Erythroblast (primary cell): ENCODE results near the gene SYNJ2.
"Not testable (repeated sequence)": the region's sequence is repeated elsewhere in the genome, so short reads cannot be mapped to it uniquely, and the experiment has no call there.

ENCODE experiments used
- DNase-seq, 2 experiments: peaks; one replicate each; lab custom pipeline; 2025; lab: John Stamatoyannopoulos, UW
- GATA1 ChIP-seq: IDR thresholded peaks from 2 replicates; pipeline ENCODE4 v1.6.1; 2011; ENCODE audit warnings: low read depth, mild to moderate bottlenecking, control low read depth, low read length, moderate library complexity
- POLR2A ChIP-seq: IDR thresholded peaks from 2 replicates; pipeline ENCODE4 v1.6.1; 2011; ENCODE audit warnings: mild to moderate bottlenecking, low read length

SYNJ2 gene

GRCh38 chr6:157981395-157982101, at the start of gene SYNJ2:
SYNJ2 (plus strand) TSS chr6:157981863; CDS start chr6:157981962, 99 bp downstream.
- TF ChIP-seq GATA1 (no peak), POLR2A (no peak)
- DNase-seq = peak; percentile 61 to 81

DNA sequence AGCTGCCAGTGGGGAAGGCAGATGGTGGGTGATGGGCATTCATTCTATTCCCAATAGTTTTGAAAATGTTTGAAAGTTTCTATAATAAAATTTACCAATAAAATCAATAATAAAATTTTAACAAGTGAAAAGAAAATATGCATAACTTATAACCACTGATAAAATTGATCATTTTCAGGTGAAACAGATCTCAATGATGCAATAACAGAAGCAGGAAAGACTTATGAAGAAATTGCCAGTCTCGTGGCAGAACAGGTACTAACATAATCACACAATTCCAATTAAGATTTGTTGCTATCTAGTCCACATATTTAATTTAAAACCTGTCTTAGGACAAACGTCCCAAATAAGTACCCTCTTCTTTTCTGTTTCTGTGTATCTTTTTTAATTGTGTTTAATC, 45.9 kb upstream of the SYNJ2 start:
- no peak for TF ChIP-seq GATA1
- TF ChIP-seq POLR2A = no peak
- DNase-seq = no peak

DNA sequence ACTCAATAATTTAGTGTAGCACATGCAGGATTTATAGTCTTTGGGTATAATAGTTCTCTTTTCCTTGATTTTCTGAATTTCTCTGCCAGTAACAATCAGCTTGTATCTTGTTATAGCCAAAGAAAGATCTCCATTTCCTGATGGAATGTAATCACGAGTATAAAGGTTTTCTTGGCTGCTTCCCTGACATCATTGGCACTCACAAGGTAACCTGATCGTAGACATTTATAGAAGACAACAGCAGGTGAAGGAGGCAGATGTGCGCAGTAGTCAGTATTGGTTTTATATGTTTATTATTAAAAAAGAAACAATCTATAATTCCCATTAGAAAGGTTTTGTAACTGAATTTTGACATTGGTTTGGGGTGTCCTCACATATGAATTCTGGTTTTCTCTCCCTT, 44.3 kb upstream of the SYNJ2 start:
- DNase-seq = no peak
- TF ChIP-seq GATA1 (no peak), POLR2A (no peak)

DNA sequence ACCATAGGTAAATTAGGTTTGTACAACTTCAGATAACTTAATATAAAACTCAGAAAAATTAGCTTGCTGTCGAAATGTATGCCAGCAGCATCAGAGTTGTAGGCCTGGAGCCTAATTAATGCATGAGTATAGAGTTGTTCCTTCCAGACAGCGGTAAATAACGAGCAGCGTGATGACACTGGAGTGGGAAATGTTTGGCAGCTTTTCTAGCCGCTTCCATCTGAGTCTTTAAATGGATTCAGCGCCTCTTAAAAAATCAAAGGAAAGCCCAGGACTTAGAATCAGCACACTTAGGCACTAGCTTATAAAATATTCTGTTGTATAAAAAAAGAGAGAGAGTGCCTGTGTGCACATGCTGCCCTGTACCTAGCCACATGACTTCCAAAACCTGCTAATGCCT, 43.7 kb upstream of the SYNJ2 start:
- DNase-seq = no peak
- TF ChIP-seq GATA1 (no peak), POLR2A (no peak)

GRCh38 chr6:157940375-157941036, 41.2 kb upstream of the SYNJ2 start:
- DNase-seq = not testable (repeated sequence)

GRCh38 chr6:157941101-157941863, 40.4 kb upstream of the SYNJ2 start:
- DNase-seq = no peak
- TF ChIP-seq POLR2A (no peak), GATA1 (no peak)

- TF ChIP-seq POLR2A (no peak), GATA1 (no peak)
- no peak for DNase-seq
Measured at GRCh38 chr6:157942351-157942750, 39.3 kb upstream of the SYNJ2 start.

- TF ChIP-seq POLR2A (no peak), GATA1 (no peak)
- DNase-seq = no peak
Measured at GRCh38 chr6:157943249-157943963, 38.3 kb upstream of the SYNJ2 start.

DNA sequence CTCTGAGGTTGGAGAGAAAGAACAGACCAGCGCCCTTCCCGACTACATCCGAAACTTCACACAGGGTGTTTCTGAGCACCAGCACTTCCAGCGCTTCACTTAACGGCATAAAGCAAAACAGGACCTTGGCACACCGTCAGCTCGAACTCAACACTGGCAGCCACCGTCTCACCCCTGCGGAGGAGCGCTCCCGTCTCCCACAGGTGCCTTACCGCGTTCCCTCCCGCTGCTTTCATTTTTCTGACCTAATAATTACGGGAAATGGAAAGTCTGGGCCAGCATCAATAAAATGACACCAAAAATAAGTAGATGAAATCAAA, 37.7 kb upstream of the SYNJ2 start:
- no peak for DNase-seq
- TF ChIP-seq GATA1 (no peak), POLR2A (no peak)

GRCh38 chr6:157944983-157945931, 36.4 kb upstream of the SYNJ2 start:
- DNase-seq = peak in 1 of 2 experiments; percentile 32
- TF ChIP-seq GATA1 (no peak), POLR2A (no peak)

DNA sequence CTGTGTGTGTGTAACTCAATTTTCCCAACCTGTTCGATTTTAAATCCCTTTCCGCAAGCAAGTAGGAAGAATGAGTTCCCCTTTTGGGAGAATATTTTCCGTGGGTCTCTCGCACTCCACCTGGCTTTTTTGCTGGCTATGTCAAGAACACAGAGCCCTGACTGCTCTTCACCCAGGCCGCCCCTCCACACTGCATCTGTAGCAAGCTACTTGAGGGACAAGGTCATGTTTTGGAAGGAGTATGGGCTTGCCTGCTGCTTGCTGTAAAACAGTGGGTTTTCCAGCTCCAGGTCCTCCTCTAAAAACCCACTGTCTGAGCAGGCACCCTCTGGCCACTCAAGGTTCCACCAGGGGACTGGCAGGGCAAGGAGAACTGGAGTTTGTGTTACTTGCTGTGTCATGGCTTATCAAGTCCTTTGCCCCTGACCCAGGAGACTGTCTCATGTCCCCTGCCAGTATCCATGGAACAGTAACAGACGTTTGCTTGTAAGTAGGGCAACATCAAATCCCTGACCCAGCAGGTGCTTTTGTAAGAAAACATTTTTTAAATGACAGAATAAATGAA, 35.5 kb upstream of the SYNJ2 start:
- TF ChIP-seq POLR2A (no peak), GATA1 (no peak)
- peak; percentile 35 to 50 for DNase-seq

DNA sequence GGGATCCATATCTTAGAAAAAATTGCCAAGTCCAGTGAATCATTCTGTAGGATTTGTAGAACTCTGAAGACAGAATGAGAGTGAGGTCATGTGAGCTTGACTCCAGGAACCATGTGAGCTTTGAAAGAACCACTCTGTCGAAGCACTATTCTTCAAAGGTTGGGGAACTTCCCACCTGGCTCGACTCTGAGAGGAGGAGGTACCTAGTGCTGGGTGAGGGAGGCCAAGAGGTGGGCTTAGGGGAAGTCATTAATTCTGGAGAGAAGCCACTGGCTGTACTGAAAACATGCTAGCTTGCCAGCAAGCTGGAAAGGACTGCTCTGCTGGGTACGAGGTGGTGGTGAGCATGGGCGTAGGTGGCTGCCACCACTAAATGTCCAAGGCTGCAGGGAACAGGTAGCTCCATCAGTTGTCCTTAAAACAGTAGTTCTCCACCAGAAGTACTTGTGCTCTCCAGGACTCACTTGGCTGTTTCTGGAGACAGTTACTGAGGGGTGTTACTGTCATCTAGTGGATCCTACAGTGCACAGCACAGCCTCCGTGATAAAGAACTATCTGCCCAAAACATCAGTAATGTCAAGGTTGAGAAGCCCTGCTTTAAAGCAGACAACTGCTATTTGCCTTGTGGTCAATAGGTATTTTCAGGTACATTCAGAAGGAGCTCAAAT, 34.7 kb upstream of the SYNJ2 start:
- DNase-seq = peak; percentile 74 to 79
- TF ChIP-seq POLR2A (no peak), GATA1 (no peak)

- DNase-seq = not testable (repeated sequence)
Measured at GRCh38 chr6:157950899-157951298, 30.8 kb upstream of the SYNJ2 start.
